Stimulated activated CD8-positive, alpha-beta memory T cell treated with anti-CD3 and anti-CD28 coated beads, Interleukin-15, amount 100 ng/mL, for 1 hour (primary cell): ENCODE measurements around the gene CLASP1.
"Not testable (repeated sequence)": the region's sequence is repeated elsewhere in the genome, so short reads cannot be mapped to it uniquely, and the experiment has no call there.

Experiments used
- DNase-seq: peaks from one replicate; pipeline ENCODE4 v3.0.0-alpha.2; 2020; ENCODE audit warnings: low read depth

CLASP1 gene

GRCh38 chr2:121346859-121347258, 302.4 kb downstream of the CLASP1 start:
- DNase-seq: no peak

GRCh38 chr2:121346407-121346806, 302.9 kb downstream of the CLASP1 start:
- no peak for DNase-seq

- DNase-seq: no peak
Measured at GRCh38 chr2:121345887-121346286, 303.4 kb downstream of the CLASP1 start.

GRCh38 chr2:121345101-121345500, 304.2 kb downstream of the CLASP1 start:
- DNase-seq: no peak

- not testable (repeated sequence) for DNase-seq
Measured at GRCh38 chr2:121343828-121344399, 305.3 kb downstream of the CLASP1 start.

GRCh38 chr2:121343191-121343590, 306.1 kb downstream of the CLASP1 start:
- no peak for DNase-seq

- DNase-seq: no peak
Measured at GRCh38 chr2:121342751-121343150, 306.5 kb downstream of the CLASP1 start.

- no peak for DNase-seq
Measured at GRCh38 chr2:121340926-121341325, 308.3 kb downstream of the CLASP1 start.

GRCh38 chr2:121338281-121338680, 311.0 kb downstream of the CLASP1 start:
- no peak for DNase-seq

GRCh38 chr2:121336528-121337294, 312.6 kb downstream of the CLASP1 start:
- no peak for DNase-seq

GRCh38 chr2:121335294-121336290, 313.7 kb downstream of the CLASP1 start:
- DNase-seq: no peak

- no peak for DNase-seq
Measured at GRCh38 chr2:121334581-121335293, 314.5 kb downstream of the CLASP1 start.

GRCh38 chr2:121333834-121334558, 315.3 kb downstream of the CLASP1 start:
- no peak for DNase-seq

GRCh38 chr2:121333231-121333630, 316.0 kb downstream of the CLASP1 start:
- no peak for DNase-seq

GRCh38 chr2:121331324-121331723, 317.9 kb downstream of the CLASP1 start:
- DNase-seq: not testable (repeated sequence)

- DNase-seq: no peak
Measured at GRCh38 chr2:121330921-121331320, 318.3 kb downstream of the CLASP1 start.

- DNase-seq: no peak
Measured at GRCh38 chr2:121329786-121330185, 319.5 kb downstream of the CLASP1 start.

GRCh38 chr2:121326628-121327027, 322.6 kb downstream of the CLASP1 start:
- no peak for DNase-seq

GRCh38 chr2:121324601-121325000, 324.7 kb downstream of the CLASP1 start:
- DNase-seq: no peak

- DNase-seq: no peak
Measured at GRCh38 chr2:121321476-121321875, 327.8 kb downstream of the CLASP1 start.

GRCh38 chr2:121319941-121320340, 329.3 kb downstream of the CLASP1 start:
- no peak for DNase-seq
